ENCODE data around the gene AFTPH. TPM values are rescaled to one million over a fixed set of nuclear protein-coding genes. Genes with fewer than 3 reads are reported as not detected.

The AFTPH gene
- total RNA-seq, 1 donor from 2014 or later = 18.1 TPM

- DNase-seq (ENCODE audit: extremely low read depth, low read depth, low spot score) = no peak
Observed at GRCh38 chr2:64538764-64539433, 14.8 kb downstream of the AFTPH start.

GRCh38 chr2:64540615-64541014 lies 16.5 kb downstream of the AFTPH start:
- no peak for DNase-seq (ENCODE audit: extremely low read depth, low read depth, low spot score)

GRCh38 chr2:64541547-64541946 lies 17.4 kb downstream of the AFTPH start:
- no peak for DNase-seq (ENCODE audit: extremely low read depth, low read depth, low spot score)

GRCh38 chr2:64542071-64543007 lies 18.2 kb downstream of the AFTPH start:
- DNase-seq (ENCODE audit: extremely low read depth, low read depth, low spot score) = no peak

GRCh38 chr2:64543008-64543697 lies 19.0 kb downstream of the AFTPH start:
- DNase-seq (ENCODE audit: extremely low read depth, low read depth, low spot score) = no peak

GRCh38 chr2:64548761-64549160 lies 24.6 kb downstream of the AFTPH start:
- no peak for DNase-seq (ENCODE audit: extremely low read depth, low read depth, low spot score)

GRCh38 chr2:64550042-64550441 lies 25.9 kb downstream of the AFTPH start:
- DNase-seq (ENCODE audit: extremely low read depth, low read depth, low spot score) = no peak

GRCh38 chr2:64551851-64552250 lies 27.7 kb downstream of the AFTPH start:
- no peak for DNase-seq (ENCODE audit: extremely low read depth, low read depth, low spot score)

GRCh38 chr2:64554117-64554516 lies 30.0 kb downstream of the AFTPH start:
- no peak for DNase-seq (ENCODE audit: extremely low read depth, low read depth, low spot score)

GRCh38 chr2:64558445-64559081 lies 34.4 kb downstream of the AFTPH start:
- DNase-seq (ENCODE audit: extremely low read depth, low read depth, low spot score) = no peak

- DNase-seq (ENCODE audit: extremely low read depth, low read depth, low spot score) = peak; percentile 18
Observed at GRCh38 chr2:64562148-64562784, 38.1 kb downstream of the AFTPH start.

- DNase-seq (ENCODE audit: extremely low read depth, low read depth, low spot score) = no peak
Observed at GRCh38 chr2:64563436-64563938, 39.4 kb downstream of the AFTPH start.

GRCh38 chr2:64565949-64566710 lies 42.0 kb downstream of the AFTPH start:
- no peak for DNase-seq (ENCODE audit: extremely low read depth, low read depth, low spot score)

- no peak for DNase-seq (ENCODE audit: extremely low read depth, low read depth, low spot score)
Observed at GRCh38 chr2:64567473-64567872, 43.3 kb downstream of the AFTPH start.

- DNase-seq (ENCODE audit: extremely low read depth, low read depth, low spot score) = no peak
Observed at GRCh38 chr2:64568836-64569235, 44.7 kb downstream of the AFTPH start.

- DNase-seq (ENCODE audit: extremely low read depth, low read depth, low spot score) = no peak
Observed at GRCh38 chr2:64574871-64575270, 50.7 kb downstream of the AFTPH start.

- DNase-seq (ENCODE audit: extremely low read depth, low read depth, low spot score) = no peak
Observed at GRCh38 chr2:64581018-64581417, 56.9 kb downstream of the AFTPH start.

GRCh38 chr2:64581777-64582539 lies 57.8 kb downstream of the AFTPH start:
- DNase-seq (ENCODE audit: extremely low read depth, low read depth, low spot score) = no peak

All from glomerular endothelial cell (primary cell).